HEK293 (cell line): ENCODE data around the gene CWF19L1.
"Not testable (repeated sequence)": the region's sequence is repeated elsewhere in the genome, so short reads cannot be mapped to it uniquely, and the experiment has no call there.

ENCODE experiments used
- CTCF ChIA-PET: fragments of 350-600 bp; formaldehyde crosslinking; extraction: SDS; loops from one replicate; lab custom pipeline; 2021; ENCODE audit warnings: antibody characterized with exemption; lab: Yijun Ruan, JAX
- POLR2A ChIA-PET: fragments of 300-600 bp; formaldehyde crosslinking; extraction: SDS; loops from one replicate; lab custom pipeline; 2020; ENCODE audit warnings: antibody characterized with exemption, inconsistent platforms; lab: Yijun Ruan, JAX
- H3K27ac ChIP-seq: fragments of 200-500 bp; sonication (Bioruptor generic); 2 replicates; pipeline ENCODE4 v1.5.1; 2014; ENCODE audit warnings: low read depth, low read length, control low read depth, inconsistent platforms; ENCODE audit errors: extremely low read depth
- H3K36me3 ChIP-seq, 2 experiments: fragments of 200-500 bp in 1 of 2; sonication (Bioruptor generic) in 1 of 2; 1 replicate in 1 of 2; 2 replicates in 1 of 2; pipeline ENCODE4 v1.5.1; 2014 to 2017; ENCODE audit warnings: inconsistent platforms in 2 of 2, low read length in 2 of 2; ENCODE audit not compliant: control insufficient read depth in 2 of 2, insufficient read depth in 1 of 2
- H3K4me1 ChIP-seq: fragments of 200-500 bp; sonication (Bioruptor generic); 2 replicates; pipeline ENCODE4 v1.5.1; 2014; ENCODE audit warnings: mild to moderate bottlenecking, low read length, inconsistent platforms; ENCODE audit not compliant: control insufficient read depth, insufficient read depth
- H3K4me3 ChIP-seq: 2 replicates; pipeline ENCODE4 v1.5.1; 2011; ENCODE audit warnings: low read depth, mild to moderate bottlenecking, control low read depth, low read length, moderate library complexity
- H3K9me3 ChIP-seq: fragments of 200-500 bp; sonication (Bioruptor generic); 2 replicates; pipeline ENCODE4 v1.5.1; 2014; ENCODE audit warnings: low read depth, low read length, inconsistent platforms; ENCODE audit not compliant: control insufficient read depth, insufficient read depth
- GFI1B ChIP-seq: fragments of 450-650 bp; formaldehyde crosslinking; IDR thresholded peaks from 2 replicates; pipeline ENCODE4 v1.5.1; 2016; ENCODE audit warnings: missing biosample characterization, missing genetic modification characterization
- GLI4 ChIP-seq: fragments of 450-650 bp; formaldehyde crosslinking; IDR thresholded peaks from 2 replicates; pipeline ENCODE4 v1.5.1; 2016; ENCODE audit warnings: missing biosample characterization, missing genetic modification characterization
- GLIS1 ChIP-seq: fragments of 450-650 bp; formaldehyde crosslinking; IDR thresholded peaks from 2 replicates; pipeline ENCODE4 v1.5.1; 2016; ENCODE audit warnings: missing biosample characterization, missing genetic modification characterization
- GLIS2 ChIP-seq: fragments of 450-650 bp; formaldehyde crosslinking; IDR thresholded peaks from 2 replicates; pipeline ENCODE4 v1.5.1; 2016; ENCODE audit warnings: missing biosample characterization, missing genetic modification characterization
- HOXA7 ChIP-seq: sonication (generic); formaldehyde crosslinking; IDR thresholded peaks from 2 replicates; pipeline ENCODE4 v1.8.1; 2022; ENCODE audit warnings: missing genetic modification reagents, borderline replicate concordance
- HOXC10 ChIP-seq: sonication (generic); formaldehyde crosslinking; IDR thresholded peaks from 2 replicates; pipeline ENCODE4 v1.8.1; 2023; ENCODE audit warnings: mild to moderate bottlenecking, missing genetic modification reagents
- KLF8 ChIP-seq: fragments of 450-650 bp; formaldehyde crosslinking; IDR thresholded peaks from 2 replicates; pipeline ENCODE4 v1.5.1; 2016; ENCODE audit warnings: missing biosample characterization, missing genetic modification characterization
- REPIN1 ChIP-seq: fragments of 450-650 bp; formaldehyde crosslinking; IDR thresholded peaks from 2 replicates; pipeline ENCODE4 v1.5.1; 2017; ENCODE audit warnings: missing biosample characterization, missing genetic modification characterization, low read depth
- SP2 ChIP-seq: fragments of 450-650 bp; formaldehyde crosslinking; IDR thresholded peaks from 2 replicates; pipeline ENCODE4 v1.5.1; 2016; ENCODE audit warnings: missing biosample characterization, missing genetic modification characterization
- YY1 ChIP-seq: fragments of 450-650 bp; formaldehyde crosslinking; IDR thresholded peaks from 2 replicates; pipeline ENCODE4 v1.5.1; 2018; ENCODE audit warnings: missing biosample characterization, missing genetic modification characterization
- ZFP37 ChIP-seq: fragments of 450-650 bp; formaldehyde crosslinking; IDR thresholded peaks from 2 replicates; pipeline ENCODE4 v1.5.1; 2016; ENCODE audit warnings: missing biosample characterization, missing genetic modification characterization
- ZNF16 ChIP-seq: fragments of 450-650 bp; formaldehyde crosslinking; IDR thresholded peaks from 2 replicates; pipeline ENCODE4 v1.5.1; 2016; ENCODE audit warnings: low read depth, missing biosample characterization, missing genetic modification characterization
- ZNF24 ChIP-seq: fragments of 450-650 bp; formaldehyde crosslinking; IDR thresholded peaks from 2 replicates; pipeline ENCODE4 v1.5.1; 2016; ENCODE audit warnings: missing biosample characterization, missing genetic modification characterization
- ZNF248 ChIP-seq: fragments of 450-650 bp; formaldehyde crosslinking; IDR thresholded peaks from 2 replicates; pipeline ENCODE4 v1.5.1; 2017; ENCODE audit warnings: missing biosample characterization, missing genetic modification characterization
- ZNF416 ChIP-seq: fragments of 450-650 bp; formaldehyde crosslinking; IDR thresholded peaks from 2 replicates; pipeline ENCODE4 v1.5.1; 2016; ENCODE audit warnings: missing biosample characterization, missing genetic modification characterization
- ZNF560 ChIP-seq: fragments of 450-650 bp; formaldehyde crosslinking; IDR thresholded peaks from 2 replicates; pipeline ENCODE4 v1.5.1; 2017; ENCODE audit warnings: missing biosample characterization, missing genetic modification characterization, borderline replicate concordance
- ZNF600 ChIP-seq: fragments of 450-650 bp; formaldehyde crosslinking; IDR thresholded peaks from 2 replicates; pipeline ENCODE4 v1.5.1; 2016; ENCODE audit warnings: missing biosample characterization, missing genetic modification characterization
- ZNF624 ChIP-seq: fragments of 450-650 bp; formaldehyde crosslinking; IDR thresholded peaks from 2 replicates; pipeline ENCODE4 v1.5.1; 2017; ENCODE audit warnings: missing biosample characterization, missing genetic modification characterization
- ZNF660 ChIP-seq: fragments of 450-650 bp; IDR thresholded peaks from 2 replicates; pipeline ENCODE4 v1.5.1; 2018; ENCODE audit warnings: missing biosample characterization, mild to moderate bottlenecking, missing genetic modification characterization
- ZNF777 ChIP-seq: fragments of 450-650 bp; formaldehyde crosslinking; IDR thresholded peaks from 2 replicates; pipeline ENCODE4 v1.5.1; 2017; ENCODE audit warnings: missing biosample characterization, missing genetic modification characterization, borderline replicate concordance
- ZNF791 ChIP-seq: fragments of 450-650 bp; formaldehyde crosslinking; IDR thresholded peaks from 2 replicates; pipeline ENCODE4 v1.5.1; 2016; ENCODE audit warnings: missing biosample characterization, missing genetic modification characterization
- ZNF830 ChIP-seq: fragments of 450-650 bp; IDR thresholded peaks from 2 replicates; pipeline ENCODE4 v1.5.0; 2018; ENCODE audit warnings: missing biosample characterization, missing genetic modification characterization, low read depth, mild to moderate bottlenecking, moderate library complexity
- TF ChIP-seq, protein P1 (sequence below): fragments of 450-650 bp; formaldehyde crosslinking; IDR thresholded peaks from 2 replicates; pipeline ENCODE4 v1.5.1; 2016; ENCODE audit warnings: missing biosample characterization, missing genetic modification characterization
- TF ChIP-seq, protein P2 (sequence below): fragments of 450-650 bp; formaldehyde crosslinking; IDR thresholded peaks from 2 replicates; pipeline ENCODE4 v1.5.1; 2016; ENCODE audit warnings: missing biosample characterization, missing genetic modification characterization, low read depth
- TF ChIP-seq, protein P3 (sequence below): fragments of 450-650 bp; formaldehyde crosslinking; IDR thresholded peaks from 2 replicates; pipeline ENCODE4 v1.5.1; 2016; ENCODE audit warnings: missing biosample characterization, missing genetic modification characterization

Gene CWF19L1

DNA sequence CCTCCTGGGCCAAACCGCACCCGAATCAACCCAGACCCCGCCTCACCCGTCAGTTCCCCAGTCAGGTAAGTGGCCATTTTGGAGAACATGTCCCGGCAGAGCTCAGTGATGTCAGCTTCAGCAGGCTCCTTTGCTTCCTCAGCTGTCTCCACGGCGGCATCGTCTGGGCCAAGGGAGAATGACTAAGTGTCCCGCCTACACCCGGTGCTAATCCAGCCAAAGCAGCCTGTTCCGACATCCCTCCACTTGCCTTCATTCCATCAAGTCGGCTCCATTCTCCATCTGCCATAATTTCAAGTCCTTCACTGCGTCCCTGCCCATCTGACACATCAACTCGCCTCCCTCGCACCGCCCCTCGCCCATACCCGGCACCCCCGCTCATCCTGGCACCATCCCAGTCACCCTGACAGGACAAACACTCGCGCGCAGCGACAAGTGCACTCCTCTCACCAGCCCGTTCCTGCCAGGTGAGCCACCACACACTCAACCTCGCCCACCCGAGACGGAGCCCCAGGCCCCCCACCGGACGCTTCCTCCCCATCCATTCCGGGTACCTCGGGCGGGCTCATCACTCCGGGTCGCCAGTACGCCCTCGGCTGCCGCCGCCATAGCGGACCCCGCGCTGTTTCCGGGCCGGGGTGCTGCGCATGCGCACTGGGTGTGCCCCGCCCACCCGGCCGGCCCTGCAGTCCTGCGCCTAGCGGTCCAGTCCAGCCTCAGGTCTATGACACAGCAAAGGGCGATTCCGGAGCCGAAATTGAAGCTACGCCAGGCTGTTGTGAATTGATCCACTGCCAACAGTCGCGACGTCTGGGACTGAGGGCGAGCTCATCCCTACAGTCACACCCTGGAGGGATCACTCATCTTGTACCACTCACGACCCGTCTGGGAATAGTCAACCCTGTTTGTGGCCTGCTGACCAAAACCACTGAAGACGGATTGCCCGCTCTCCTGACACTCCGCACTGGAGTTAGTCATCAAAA, 18.9 kb upstream of the CWF19L1 start, which contains the start of gene BLOC1S2 (continued):
- TF ChIP-seq REPIN1 (tag by site-specific recombination): peak; percentile 92; the same call in 1 of the 2 replicates
- peak; percentile 69 for TF ChIP-seq GLIS2
- TF ChIP-seq HOXA7 (CRISPR knock-in tag): no peak
- no peak for TF ChIP-seq ZNF791
- peak; percentile 62 for TF ChIP-seq GLIS1 (tag by site-specific recombination)
- TF ChIP-seq ZFP37 (tag by site-specific recombination): peak; percentile 97
- no peak for TF ChIP-seq ZNF416 (tag by site-specific recombination)
- TF ChIP-seq ZNF624 (tag by site-specific recombination): peak; percentile 85; the same call in 1 of the 2 replicates
- TF ChIP-seq ZNF660: peak; percentile 66; the same call in 1 of the 2 replicates
- TF ChIP-seq GFI1B: peak; percentile 18; the same call in 1 of the 2 replicates
- no peak for TF ChIP-seq ZNF830 (tag by site-specific recombination)
- TF ChIP-seq, protein P1, sequence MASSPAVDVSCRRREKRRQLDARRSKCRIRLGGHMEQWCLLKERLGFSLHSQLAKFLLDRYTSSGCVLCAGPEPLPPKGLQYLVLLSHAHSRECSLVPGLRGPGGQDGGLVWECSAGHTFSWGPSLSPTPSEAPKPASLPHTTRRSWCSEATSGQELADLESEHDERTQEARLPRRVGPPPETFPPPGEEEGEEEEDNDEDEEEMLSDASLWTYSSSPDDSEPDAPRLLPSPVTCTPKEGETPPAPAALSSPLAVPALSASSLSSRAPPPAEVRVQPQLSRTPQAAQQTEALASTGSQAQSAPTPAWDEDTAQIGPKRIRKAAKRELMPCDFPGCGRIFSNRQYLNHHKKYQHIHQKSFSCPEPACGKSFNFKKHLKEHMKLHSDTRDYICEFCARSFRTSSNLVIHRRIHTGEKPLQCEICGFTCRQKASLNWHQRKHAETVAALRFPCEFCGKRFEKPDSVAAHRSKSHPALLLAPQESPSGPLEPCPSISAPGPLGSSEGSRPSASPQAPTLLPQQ (tag by site-specific recombination): peak; percentile 86
- peak; percentile 60; the same call in 1 of the 2 replicates for TF ChIP-seq ZNF24
- TF ChIP-seq ZNF560: no peak
- peak; percentile 93 for TF ChIP-seq YY1
- TF ChIP-seq KLF8 (tag by site-specific recombination): peak; percentile 94
- no peak for TF ChIP-seq HOXC10 (CRISPR knock-in tag)
- TF ChIP-seq GLI4 (tag by site-specific recombination): peak; percentile 89
- no peak for TF ChIP-seq ZNF16 (tag by site-specific recombination)
- no peak for TF ChIP-seq ZNF248 (tag by site-specific recombination)
- TF ChIP-seq, protein P2, sequence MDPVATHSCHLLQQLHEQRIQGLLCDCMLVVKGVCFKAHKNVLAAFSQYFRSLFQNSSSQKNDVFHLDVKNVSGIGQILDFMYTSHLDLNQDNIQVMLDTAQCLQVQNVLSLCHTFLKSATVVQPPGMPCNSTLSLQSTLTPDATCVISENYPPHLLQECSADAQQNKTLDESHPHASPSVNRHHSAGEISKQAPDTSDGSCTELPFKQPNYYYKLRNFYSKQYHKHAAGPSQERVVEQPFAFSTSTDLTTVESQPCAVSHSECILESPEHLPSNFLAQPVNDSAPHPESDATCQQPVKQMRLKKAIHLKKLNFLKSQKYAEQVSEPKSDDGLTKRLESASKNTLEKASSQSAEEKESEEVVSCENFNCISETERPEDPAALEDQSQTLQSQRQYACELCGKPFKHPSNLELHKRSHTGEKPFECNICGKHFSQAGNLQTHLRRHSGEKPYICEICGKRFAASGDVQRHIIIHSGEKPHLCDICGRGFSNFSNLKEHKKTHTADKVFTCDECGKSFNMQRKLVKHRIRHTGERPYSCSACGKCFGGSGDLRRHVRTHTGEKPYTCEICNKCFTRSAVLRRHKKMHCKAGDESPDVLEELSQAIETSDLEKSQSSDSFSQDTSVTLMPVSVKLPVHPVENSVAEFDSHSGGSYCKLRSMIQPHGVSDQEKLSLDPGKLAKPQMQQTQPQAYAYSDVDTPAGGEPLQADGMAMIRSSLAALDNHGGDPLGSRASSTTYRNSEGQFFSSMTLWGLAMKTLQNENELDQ (tag by site-specific recombination): no peak
- TF ChIP-seq ZNF600 (tag by site-specific recombination): peak; percentile 98
- TF ChIP-seq ZNF777 (tag by site-specific recombination): peak; percentile 81; the same call in 1 of the 2 replicates
- TF ChIP-seq, protein P3, sequence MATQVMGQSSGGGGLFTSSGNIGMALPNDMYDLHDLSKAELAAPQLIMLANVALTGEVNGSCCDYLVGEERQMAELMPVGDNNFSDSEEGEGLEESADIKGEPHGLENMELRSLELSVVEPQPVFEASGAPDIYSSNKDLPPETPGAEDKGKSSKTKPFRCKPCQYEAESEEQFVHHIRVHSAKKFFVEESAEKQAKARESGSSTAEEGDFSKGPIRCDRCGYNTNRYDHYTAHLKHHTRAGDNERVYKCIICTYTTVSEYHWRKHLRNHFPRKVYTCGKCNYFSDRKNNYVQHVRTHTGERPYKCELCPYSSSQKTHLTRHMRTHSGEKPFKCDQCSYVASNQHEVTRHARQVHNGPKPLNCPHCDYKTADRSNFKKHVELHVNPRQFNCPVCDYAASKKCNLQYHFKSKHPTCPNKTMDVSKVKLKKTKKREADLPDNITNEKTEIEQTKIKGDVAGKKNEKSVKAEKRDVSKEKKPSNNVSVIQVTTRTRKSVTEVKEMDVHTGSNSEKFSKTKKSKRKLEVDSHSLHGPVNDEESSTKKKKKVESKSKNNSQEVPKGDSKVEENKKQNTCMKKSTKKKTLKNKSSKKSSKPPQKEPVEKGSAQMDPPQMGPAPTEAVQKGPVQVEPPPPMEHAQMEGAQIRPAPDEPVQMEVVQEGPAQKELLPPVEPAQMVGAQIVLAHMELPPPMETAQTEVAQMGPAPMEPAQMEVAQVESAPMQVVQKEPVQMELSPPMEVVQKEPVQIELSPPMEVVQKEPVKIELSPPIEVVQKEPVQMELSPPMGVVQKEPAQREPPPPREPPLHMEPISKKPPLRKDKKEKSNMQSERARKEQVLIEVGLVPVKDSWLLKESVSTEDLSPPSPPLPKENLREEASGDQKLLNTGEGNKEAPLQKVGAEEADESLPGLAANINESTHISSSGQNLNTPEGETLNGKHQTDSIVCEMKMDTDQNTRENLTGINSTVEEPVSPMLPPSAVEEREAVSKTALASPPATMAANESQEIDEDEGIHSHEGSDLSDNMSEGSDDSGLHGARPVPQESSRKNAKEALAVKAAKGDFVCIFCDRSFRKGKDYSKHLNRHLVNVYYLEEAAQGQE (tag by site-specific recombination): peak; percentile 38
- peak; percentile 84 for TF ChIP-seq SP2 (tag by site-specific recombination)

DNA sequence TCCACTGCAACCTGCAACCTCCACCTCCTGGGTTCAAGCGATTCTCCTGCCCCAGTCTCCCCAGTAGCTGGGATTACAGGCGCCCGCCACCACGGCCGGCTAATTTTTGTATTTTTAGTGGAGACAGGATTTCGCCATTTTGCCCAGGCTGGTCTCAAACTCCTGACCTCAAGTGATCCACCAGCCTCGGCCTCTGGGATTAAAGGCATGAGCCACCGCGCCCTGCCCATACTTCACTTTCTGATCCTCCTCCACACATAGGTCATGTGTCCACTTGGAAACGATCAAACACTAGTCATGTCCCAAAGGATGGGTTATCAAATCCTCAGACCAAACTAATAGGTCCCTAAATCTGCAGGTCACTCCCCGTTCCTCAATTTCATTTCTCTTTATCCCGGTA, 17.9 kb upstream of the CWF19L1 start:
- H3K36me3 ChIP-seq: peaks cover 30 to 37% of the 10 kb centered on the region in 2 experiments
- H3K9me3 ChIP-seq, CTCF ChIA-PET, H3K4me1 ChIP-seq: not testable (repeated sequence)
- H3K27ac ChIP-seq: peak overlapping the region; percentile 88
- POLR2A ChIA-PET: interaction anchor here (0.7 to 1.6 kb wide), 2 partner anchors 13 to 25 kb away, joined by 3 to 4 read pairs; no protein-coding TSS in a partner anchor
- H3K4me3 ChIP-seq: peak overlapping the region; percentile 74
